ENCODE results near the gene ADGRD2. TPM values are rescaled to one million over a fixed set of nuclear protein-coding genes. Genes with fewer than 3 reads are reported as not detected.
A peak's percentile ranks its signal among the peaks of the same experiment; 100 is the strongest.

ADGRD2 gene
- total and polyA plus RNA-seq, 3 donors from 2014 or later, result 0.31 to 1.5 (median 0.74) TPM

GRCh38 chr9:124415852-124416484, 34.3 kb upstream of the ADGRD2 start:
- whole genome bisulfite sequencing, 2 donors, result 49 to 73% methylated on average over 17 of the region's 17 CpGs
- Histone ChIP-seq H3K27ac (no peak overlapping the region), H3K27me3 (no peaks in the 10 kb centered on the region), H3K9me3 (no peaks in the 10 kb centered on the region), H3K4me3 (peak overlapping the region; percentile 79 to 97), H3K4me1 (peaks cover 8% of the 10 kb centered on the region), H3K36me3 (ENCODE audit: low read depth, missing control alignments) (no peaks in the 10 kb centered on the region)
- no peak for TF ChIP-seq POLR2A (IDR thresholded peaks at IDR 0.05)
- TF ChIP-seq, protein P1, sequence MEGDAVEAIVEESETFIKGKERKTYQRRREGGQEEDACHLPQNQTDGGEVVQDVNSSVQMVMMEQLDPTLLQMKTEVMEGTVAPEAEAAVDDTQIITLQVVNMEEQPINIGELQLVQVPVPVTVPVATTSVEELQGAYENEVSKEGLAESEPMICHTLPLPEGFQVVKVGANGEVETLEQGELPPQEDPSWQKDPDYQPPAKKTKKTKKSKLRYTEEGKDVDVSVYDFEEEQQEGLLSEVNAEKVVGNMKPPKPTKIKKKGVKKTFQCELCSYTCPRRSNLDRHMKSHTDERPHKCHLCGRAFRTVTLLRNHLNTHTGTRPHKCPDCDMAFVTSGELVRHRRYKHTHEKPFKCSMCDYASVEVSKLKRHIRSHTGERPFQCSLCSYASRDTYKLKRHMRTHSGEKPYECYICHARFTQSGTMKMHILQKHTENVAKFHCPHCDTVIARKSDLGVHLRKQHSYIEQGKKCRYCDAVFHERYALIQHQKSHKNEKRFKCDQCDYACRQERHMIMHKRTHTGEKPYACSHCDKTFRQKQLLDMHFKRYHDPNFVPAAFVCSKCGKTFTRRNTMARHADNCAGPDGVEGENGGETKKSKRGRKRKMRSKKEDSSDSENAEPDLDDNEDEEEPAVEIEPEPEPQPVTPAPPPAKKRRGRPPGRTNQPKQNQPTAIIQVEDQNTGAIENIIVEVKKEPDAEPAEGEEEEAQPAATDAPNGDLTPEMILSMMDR (IDR thresholded peaks at IDR 0.05), result no peak
- DNase-seq, result peak; percentile 60
- intact Hi-C loops (cut with DNase I; ENCODE audit: low total_unique reads), result no loop called here

DNA sequence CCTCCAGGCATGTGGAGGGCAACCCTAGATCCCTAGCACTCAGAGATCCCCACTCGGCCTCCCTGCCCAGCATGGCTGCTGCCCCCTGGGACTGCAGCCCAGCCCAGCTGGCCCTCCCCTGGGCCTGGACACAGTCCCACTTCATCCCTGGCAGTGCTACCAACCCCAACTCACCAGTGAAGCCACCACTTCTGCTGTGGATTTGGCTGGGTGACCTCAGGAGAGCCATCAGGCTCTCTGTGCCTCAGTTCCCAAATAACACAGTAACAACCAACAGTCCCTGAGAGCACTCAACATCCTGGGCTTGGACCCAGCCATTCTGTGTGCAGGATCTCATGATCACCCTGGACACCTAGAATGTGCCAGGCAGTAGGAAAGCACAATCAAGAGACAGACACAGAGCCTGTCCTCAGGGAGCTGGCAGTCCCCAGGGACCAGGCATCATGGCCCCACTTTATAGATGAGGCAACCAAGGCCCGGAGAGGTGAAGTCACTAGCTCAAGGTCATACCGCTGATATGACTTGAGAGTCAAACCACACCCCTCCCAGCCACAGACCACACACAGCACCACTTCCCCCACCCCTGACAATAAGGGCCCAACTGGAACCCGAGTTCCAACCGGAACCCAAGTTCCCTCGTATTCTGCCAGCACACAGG, 30.3 kb upstream of the ADGRD2 start:
- Histone ChIP-seq H3K4me1 (peaks cover 6% of the 10 kb centered on the region), H3K4me3 (no peak overlapping the region), H3K27me3 (no peaks in the 10 kb centered on the region), H3K9me3 (no peaks in the 10 kb centered on the region), H3K36me3 (ENCODE audit: low read depth, missing control alignments) (no peaks in the 10 kb centered on the region), H3K27ac (no peak overlapping the region)
- TF ChIP-seq, protein P1 (IDR thresholded peaks at IDR 0.05), result peak in 1 of 3 experiments; percentile 1
- TF ChIP-seq POLR2A (IDR thresholded peaks at IDR 0.05), result no peak
- intact Hi-C loops (cut with DNase I; ENCODE audit: low total_unique reads), result no loop called here
- no peak for DNase-seq
- WGBS, 2 donors, result 74 to 92% methylated on average over 3 to 5 of the region's 6 CpGs

- no peak for TF ChIP-seq POLR2A (IDR thresholded peaks at IDR 0.05)
- TF ChIP-seq, protein P1 (IDR thresholded peaks at IDR 0.05), result no peak
- no peak for DNase-seq
- WGBS, 2 donors, result 78 to 85% methylated on average over 5 to 7 of the region's 7 CpGs
- intact Hi-C loops (cut with DNase I; ENCODE audit: low total_unique reads), result no loop called here
- no peaks in the 10 kb centered on the region for H3K36me3 ChIP-seq (ENCODE audit: low read depth, missing control alignments)
- peaks cover 6% of the 10 kb centered on the region for H3K4me1 ChIP-seq
- H3K27ac ChIP-seq, result no peak overlapping the region
- H3K4me3 ChIP-seq, result no peak overlapping the region
- no peaks in the 10 kb centered on the region for H3K9me3 ChIP-seq
- H3K27me3 ChIP-seq, result no peaks in the 10 kb centered on the region
These were observed 29.2 kb upstream of the ADGRD2 start for GRCh38 chr9:124420991-124421543.

DNA sequence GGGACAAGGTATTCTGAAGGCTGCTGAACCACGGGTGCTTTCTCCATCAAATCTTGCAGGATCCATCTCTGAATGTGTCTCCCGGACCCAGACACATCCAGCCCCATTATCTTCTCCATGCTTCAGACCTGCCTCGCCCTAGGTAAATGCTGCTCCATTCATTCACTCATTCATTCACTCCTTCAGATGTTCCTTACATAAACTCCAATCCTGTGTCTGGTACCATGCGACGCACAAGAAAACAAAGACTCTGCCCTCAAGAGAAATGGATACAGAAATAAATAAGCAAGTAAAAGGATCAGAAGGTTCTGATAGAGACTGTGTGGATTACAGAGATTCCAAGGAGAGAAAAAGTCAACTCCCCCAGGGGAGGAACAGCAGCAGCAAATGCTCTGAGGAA, 27.1 kb upstream of the ADGRD2 start:
- Histone ChIP-seq H3K36me3 (ENCODE audit: low read depth, missing control alignments) (no peaks in the 10 kb centered on the region), H3K27me3 (no peaks in the 10 kb centered on the region), H3K4me1 (peaks cover 6% of the 10 kb centered on the region), H3K4me3 (no peak overlapping the region), H3K9me3 (no peaks in the 10 kb centered on the region), H3K27ac (no peak overlapping the region)
- TF ChIP-seq, protein P1 (IDR thresholded peaks at IDR 0.05), result no peak
- no peak for TF ChIP-seq POLR2A (IDR thresholded peaks at IDR 0.05)
- WGBS, 2 donors, result 63 to 73% methylated on average over 5 of the region's 5 CpGs
- intact Hi-C loops (cut with DNase I; ENCODE audit: low total_unique reads), result no loop called here
- no peak for DNase-seq

Measured in testis (tissue), 3 donors.